Lung microvascular endothelial cell (primary cell): ENCODE data around the gene LRIT2. TPM values are rescaled to one million over a fixed set of nuclear protein-coding genes. Genes with fewer than 3 reads are reported as not detected.

Experiments used
- DNase-seq, 2 donors: peaks; one replicate each; pipeline versions ENCODE4 v3.0.0 to v3.0.0-alpha.2; 2010; ENCODE audit warnings: low read depth in 2 of 2
- total RNA-seq: library from RNA; depleted of rRNA; stranded (reverse); fragments of >200 nt; gene quantifications from 2 replicates; pipeline ENCODE4 v1.2.1, GENCODE V29; 2014

LRIT2 gene
- total RNA-seq = not detected in 2 replicates

DNA sequence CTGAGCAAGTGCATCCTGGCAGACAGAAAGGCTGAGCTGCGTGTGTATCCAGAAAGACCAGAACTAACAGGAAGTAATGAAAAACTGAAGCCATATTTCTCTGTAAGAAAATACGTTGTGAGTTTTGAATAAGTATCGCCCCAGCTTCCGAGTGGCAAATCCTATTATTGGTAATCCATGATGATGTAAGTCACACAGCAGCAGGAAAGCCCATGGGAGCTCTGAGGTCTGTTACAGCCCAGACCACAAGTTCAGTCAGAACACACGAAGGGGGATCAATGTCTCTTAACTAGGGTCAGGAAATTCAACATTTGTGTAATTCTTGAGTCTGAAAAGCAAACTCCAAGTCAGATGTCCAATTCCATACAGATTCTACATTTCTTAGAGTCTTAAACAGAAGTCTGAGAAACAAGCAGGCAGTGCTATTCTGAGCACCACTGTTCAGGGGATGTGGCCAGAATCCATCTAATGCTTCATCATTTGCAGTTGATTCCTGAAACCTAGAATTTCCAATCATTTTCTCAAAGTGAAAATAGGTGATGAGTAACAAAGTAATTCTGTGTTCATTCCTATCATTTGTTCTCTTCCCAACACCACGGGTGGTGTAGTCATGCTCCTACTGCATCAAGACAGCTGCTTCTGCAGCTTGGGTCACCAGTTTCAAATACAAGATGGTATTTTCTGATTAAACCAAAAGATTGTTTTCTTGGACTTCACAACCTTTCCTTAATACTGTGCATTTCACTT, at the start of gene LRIT2:
TSS of gene LRIT2 (minus strand) at position 118 of the 747 bp plus-strand sequence. CDS start at position 94, 24 bp downstream.
- no peak for DNase-seq

GRCh38 chr10:84270708-84271107, 45.4 kb upstream of the LRIT2 start:
- no peak for DNase-seq

DNA sequence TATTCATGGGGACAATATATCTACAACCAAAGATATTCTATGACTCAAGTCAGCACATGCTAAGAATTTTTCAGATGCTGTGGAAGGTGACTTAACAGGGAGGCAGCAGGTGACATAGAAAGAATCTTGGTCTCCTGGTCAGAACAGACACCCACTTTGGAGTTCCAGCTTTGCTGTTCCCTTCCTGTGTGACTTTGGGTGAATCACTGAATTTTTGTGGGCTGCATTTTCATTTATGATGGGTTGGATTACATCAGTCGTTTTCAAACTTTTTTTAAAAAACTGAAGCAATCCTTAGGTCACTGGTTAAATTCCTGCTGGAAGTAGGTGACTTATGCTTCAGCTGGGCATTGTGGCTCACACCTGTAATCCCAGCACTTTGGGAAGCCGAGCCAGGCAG, 44.4 kb upstream of the LRIT2 start:
- no peak for DNase-seq

- DNase-seq = no peak
Observed at GRCh38 chr10:84269162-84269561, 43.8 kb upstream of the LRIT2 start.

DNA sequence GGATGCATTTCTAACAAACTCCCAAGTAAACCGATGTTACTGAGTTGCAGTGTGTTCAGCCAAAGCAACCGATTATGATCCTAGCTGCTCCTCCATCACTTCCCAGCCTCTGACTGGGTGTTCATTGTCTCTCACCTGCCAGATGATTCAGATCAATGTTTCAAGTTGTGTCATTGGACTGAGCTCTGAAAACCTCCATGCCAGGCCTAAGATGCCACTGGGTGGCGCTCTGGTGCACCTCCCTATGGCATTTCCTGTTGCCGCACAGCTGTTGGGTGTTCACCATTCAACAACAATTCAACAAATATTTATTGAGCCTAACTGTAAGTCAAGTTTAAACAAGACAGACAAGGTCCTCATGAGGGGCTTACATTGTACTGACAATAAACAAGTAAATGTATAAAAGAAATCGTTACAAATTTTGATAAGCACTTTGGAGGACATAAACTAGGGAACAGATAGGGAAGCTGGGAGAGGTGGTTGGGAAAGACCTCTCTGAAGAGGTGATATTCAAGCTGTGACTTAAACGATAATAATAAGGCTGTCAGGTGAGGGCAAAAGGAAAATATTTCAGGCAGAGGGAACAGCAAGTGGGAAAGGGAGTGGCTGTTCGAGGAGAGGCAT, 42.3 kb upstream of the LRIT2 start:
- peak; percentile 36 to 74 for DNase-seq

GRCh38 chr10:84265418-84265817, 40.1 kb upstream of the LRIT2 start:
- DNase-seq = no peak

- peak; percentile 68 to 77 for DNase-seq
Observed at GRCh38 chr10:84264611-84265141, 39.3 kb upstream of the LRIT2 start.

DNA sequence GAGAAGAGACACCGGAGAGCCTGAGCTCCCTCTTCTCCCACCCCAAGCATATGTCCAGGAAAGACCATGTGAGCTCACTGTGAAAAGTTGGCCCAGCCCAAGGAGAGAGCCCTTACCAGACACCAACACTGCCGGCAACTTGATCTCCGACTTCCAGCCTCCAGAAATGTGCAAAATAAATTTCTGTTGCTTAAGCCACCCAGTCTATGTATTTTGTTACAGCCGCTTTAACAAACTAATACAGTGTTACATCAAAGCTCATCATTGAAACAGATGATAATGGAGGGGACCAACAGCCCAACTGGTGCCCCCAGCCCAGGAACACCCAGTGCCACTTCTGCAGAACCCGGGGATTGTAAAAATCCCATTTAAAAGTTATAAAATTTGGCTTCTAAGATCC, 38.4 kb upstream of the LRIT2 start:
- DNase-seq = no peak

- DNase-seq = no peak
Observed at GRCh38 chr10:84262190-84262956, 37.0 kb upstream of the LRIT2 start.

GRCh38 chr10:84261236-84261915, 36.0 kb upstream of the LRIT2 start:
- no peak for DNase-seq

DNA sequence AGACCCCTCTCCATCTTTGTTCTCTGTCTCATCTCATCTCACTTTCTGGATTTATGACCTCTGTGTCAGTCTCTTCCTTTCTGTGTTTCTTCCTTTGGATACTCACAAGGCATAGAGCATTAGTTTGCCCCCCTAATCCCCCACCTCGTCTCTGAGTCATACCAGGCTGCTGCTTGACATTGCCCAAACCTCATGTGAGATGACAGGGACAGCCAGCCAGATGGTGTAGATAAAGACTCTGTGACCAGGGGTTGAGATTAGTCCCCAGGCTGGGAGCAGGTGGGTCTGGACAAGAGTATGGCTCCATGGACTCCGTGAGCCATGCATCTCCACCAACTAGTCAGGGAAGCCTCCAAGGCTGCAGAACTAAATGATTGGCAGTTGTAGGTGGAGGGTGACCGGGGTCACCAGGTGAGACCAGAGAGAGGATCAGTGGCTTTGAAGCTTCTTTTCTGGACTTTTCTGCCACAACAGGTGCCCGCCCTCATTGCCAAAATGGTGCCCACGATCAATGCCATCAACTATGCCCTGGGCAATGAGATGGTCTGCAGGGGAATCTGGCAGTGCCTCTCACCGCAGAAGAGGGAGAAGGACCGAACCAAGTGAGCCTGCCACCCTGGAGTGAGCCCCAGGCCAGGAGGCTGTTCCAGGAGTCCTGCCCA, 32.8 kb upstream of the LRIT2 start:
- DNase-seq = no peak

- DNase-seq = no peak
Observed at GRCh38 chr10:84257343-84258020, 32.1 kb upstream of the LRIT2 start.

- DNase-seq = peak; percentile 45 to 51
Observed at GRCh38 chr10:84256510-84257342, 31.4 kb upstream of the LRIT2 start.

- DNase-seq = no peak
Observed at GRCh38 chr10:84254552-84255478, 29.5 kb upstream of the LRIT2 start.

- no peak for DNase-seq
Observed at GRCh38 chr10:84248794-84249193, 23.4 kb upstream of the LRIT2 start.

- no peak for DNase-seq
Observed at GRCh38 chr10:84247496-84247895, 22.2 kb upstream of the LRIT2 start.

DNA sequence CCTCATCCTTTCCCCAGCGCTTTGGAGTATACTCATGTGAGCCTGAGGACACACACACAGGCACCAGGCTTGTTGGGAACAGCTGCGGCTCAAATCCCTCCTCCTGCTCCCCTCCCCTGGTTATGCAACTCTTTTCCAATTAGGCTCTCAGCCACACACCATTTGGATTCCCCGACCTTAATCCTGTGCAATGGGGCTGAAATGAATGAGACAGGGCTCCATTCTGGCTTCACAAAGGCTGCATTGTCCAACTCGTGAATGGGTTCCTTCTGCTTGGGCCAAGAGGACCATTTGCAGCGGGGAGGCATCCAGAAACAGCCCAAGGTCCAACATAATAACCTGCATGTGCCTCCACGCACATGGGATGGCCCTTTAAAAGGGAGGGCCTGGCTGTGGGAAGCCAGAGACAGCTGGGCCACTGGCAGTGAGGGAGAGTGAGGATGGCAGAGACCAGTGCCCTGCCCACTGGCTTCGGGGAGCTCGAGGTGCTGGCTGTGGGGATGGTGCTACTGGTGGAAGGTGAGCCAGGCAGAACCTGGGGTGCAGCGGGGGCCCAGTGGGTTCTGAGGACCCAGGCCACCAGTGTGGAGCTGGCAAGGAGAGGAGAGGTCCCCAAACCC, 19.4 kb upstream of the LRIT2 start, which contains the start of gene RGR:
TSS of gene RGR (plus strand) at position 403 of the 620 bp plus-strand sequence. CDS start at position 441, 38 bp downstream.
- DNase-seq = no peak

DNA sequence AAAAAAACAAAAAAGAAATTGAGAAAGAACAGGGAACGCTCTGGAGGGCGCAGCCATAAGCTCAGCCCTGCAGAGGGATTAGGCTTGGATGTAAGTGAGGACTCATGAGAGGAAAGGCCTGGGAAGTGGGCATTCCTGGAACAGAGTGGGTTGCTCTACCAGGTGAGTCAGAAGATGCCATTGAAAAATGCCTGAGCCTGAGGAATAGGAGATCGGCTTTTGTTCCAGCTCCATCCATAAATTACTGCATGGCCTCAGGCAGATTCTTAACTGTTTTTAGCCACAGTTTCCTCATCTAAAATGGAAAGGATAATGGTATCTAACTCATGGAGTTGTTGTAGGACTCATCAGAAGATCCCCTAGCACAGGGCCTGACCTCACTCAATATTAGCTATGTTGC, 18.4 kb upstream of the LRIT2 start:
- DNase-seq = no peak
